HepG2 (cell line): ENCODE data around the gene U2AF1L4. TPM values are rescaled to one million over a fixed set of nuclear protein-coding genes. Genes with fewer than 3 reads are reported as not detected.

Experiments used
- ARNTL ChIP-seq: sonication (generic); formaldehyde crosslinking; IDR thresholded peaks from 2 replicates; pipeline ENCODE4 v1.4.0; 2020; ENCODE audit warnings: mild to moderate bottlenecking, missing genetic modification reagents
- GPN1 ChIP-seq: sonication (generic); formaldehyde crosslinking; IDR thresholded peaks from 2 replicates; pipeline ENCODE4 v1.5.1; 2020; ENCODE audit warnings: missing genetic modification reagents, borderline replicate concordance
- MAFK ChIP-seq, 2 experiments: IDR thresholded peaks in 1 of 2; conservative IDR thresholded peaks in 1 of 2; 2 replicates each; pipeline ENCODE4 v1.6.1; 2011; ENCODE audit warnings: improper control_type of control experiment in 2 of 2, low read length in 2 of 2
- MAZ ChIP-seq, 2 experiments: sonication (generic) in 1 of 2; formaldehyde crosslinking in 1 of 2; IDR thresholded peaks; 2 replicates each; pipeline versions ENCODE4 v1.5.0 to v1.6.1; 2012 to 2020; ENCODE audit warnings: low read depth in 2 of 2, mild to moderate bottlenecking in 2 of 2, borderline replicate concordance in 1 of 2, improper control_type of control experiment in 1 of 2, low read length in 1 of 2, missing genetic modification reagents in 1 of 2, moderate library complexity in 1 of 2
- PRDM15 ChIP-seq: sonication (generic); formaldehyde crosslinking; IDR thresholded peaks from 2 replicates; pipeline ENCODE4 v1.4.0; 2020; ENCODE audit warnings: missing genetic modification reagents
- RORA ChIP-seq: sonication (generic); formaldehyde crosslinking; IDR thresholded peaks from 2 replicates; pipeline ENCODE4 v1.5.0; 2020; ENCODE audit warnings: mild to moderate bottlenecking, missing genetic modification reagents, moderate library complexity
- SMARCE1 ChIP-seq: fragments of 450-650 bp; IDR thresholded peaks from 2 replicates; pipeline ENCODE4 v1.6.1; 2017; ENCODE audit warnings: borderline replicate concordance
- TFE3 ChIP-seq: IDR thresholded peaks from 2 replicates; pipeline ENCODE4 v1.6.1; 2016
- TRIM24 ChIP-seq: sonication (generic); formaldehyde crosslinking; IDR thresholded peaks from 2 replicates; pipeline ENCODE4 v1.8.0; 2022; ENCODE audit warnings: mild to moderate bottlenecking, missing genetic modification reagents
- ZNF333 ChIP-seq: sonication (generic); formaldehyde crosslinking; IDR thresholded peaks from 2 replicates; pipeline ENCODE4 v1.4.0; 2020; ENCODE audit warnings: mild to moderate bottlenecking, missing genetic modification reagents, borderline replicate concordance
- ZNF34 ChIP-seq: sonication (generic); formaldehyde crosslinking; IDR thresholded peaks from 2 replicates; pipeline ENCODE4 v1.4.0; 2020; ENCODE audit warnings: mild to moderate bottlenecking, missing genetic modification reagents, borderline replicate concordance
- ZNF407 ChIP-seq: sonication (generic); formaldehyde crosslinking; IDR thresholded peaks from one replicate; pipeline ENCODE4 v1.5.1; 2020; ENCODE audit warnings: mild to moderate bottlenecking, missing genetic modification reagents; ENCODE audit errors: not compliant biosample characterization
- ZNF501 ChIP-seq: sonication (generic); formaldehyde crosslinking; IDR thresholded peaks from 2 replicates; pipeline ENCODE4 v1.5.1; 2020; ENCODE audit warnings: mild to moderate bottlenecking, moderate library complexity, missing genetic modification reagents
- polyA plus RNA-seq, 8 experiments: library from polyadenylated mRNA; depleted of rRNA in 3 of 8; stranded (reverse) in 7 of 8; unstranded in 1 of 8; fragments of >200 nt; fragmentation: Illumina TruSeq in 4 of 8; extraction: Trizol in 4 of 8; gene quantifications; 2 replicates each; pipeline versions ENCODE4 v1.2.1 to v1.2.3, GENCODE V29; 2011 to 2016; ENCODE audit warnings: low read depth in 4 of 8, missing spikeins in 1 of 8, mixed read lengths in 1 of 8; ENCODE audit not compliant: insufficient read depth in 1 of 8
- total RNA-seq, 5 experiments: library from RNA; depleted of rRNA; stranded (reverse); fragments of >200 nt; fragmentation: Illumina TruSeq; extraction: Trizol; gene quantifications; 2 replicates each; pipeline ENCODE4 v1.2.3, GENCODE V29; 2016; ENCODE audit warnings: low read depth in 1 of 5

The U2AF1L4 gene
- total and polyA plus RNA-seq, 2 of the 13 experiments (the other 11 are each of a cell fraction or from before 2014, with no cell fraction given): 7.9 to 15.4 TPM

- peak; percentile 55; the same call in 1 of the 2 replicates for TF ChIP-seq MAZ (IDR thresholded peaks at IDR 0.05; ENCODE audit: borderline replicate concordance, low read depth, low read length)
- TF ChIP-seq MAZ (CRISPR knock-in tag; IDR thresholded peaks at IDR 0.05; ENCODE audit: low read depth): peak; percentile 83
- TF ChIP-seq MAFK (conservative IDR thresholded peaks at IDR 0.05 in 1 of 2, IDR thresholded peaks at IDR 0.05 in 1 of 2; ENCODE audit: low read length in 2 of 2): no peak
- 0 out of 2 replicates have a peak, but pooled peaks have one; percentile 59 for TF ChIP-seq ZNF333 (CRISPR knock-in tag)
- no peak for TF ChIP-seq PRDM15 (CRISPR knock-in tag)
- TF ChIP-seq ARNTL (CRISPR knock-in tag): no peak
- no peak for TF ChIP-seq TFE3 (CRISPR knock-in tag)
- TF ChIP-seq TRIM24 (CRISPR knock-in tag): no peak
- TF ChIP-seq GPN1 (CRISPR knock-in tag): no peak
- peak; percentile 12; the same call in 1 of the 2 replicates for TF ChIP-seq ZNF501
- no peak for TF ChIP-seq RORA (CRISPR knock-in tag)
- peak; percentile 39 for TF ChIP-seq ZNF407 (CRISPR knock-in tag)
- TF ChIP-seq SMARCE1: no peak
- no peak for TF ChIP-seq ZNF34
Observed at GRCh38 chr19:35702223-35703012, 42.8 kb downstream of the U2AF1L4 start (continued).
